ENCODE results near the gene AKAP13.

AKAP13 gene

GRCh38 chr15:85388566-85389305 lies 8.3 kb downstream of the AKAP13 start:
- DNase-seq (ENCODE audit: low spot score): no peak

- DNase-seq (ENCODE audit: low spot score): no peak
Observed at GRCh38 chr15:85389306-85389650, 8.9 kb downstream of the AKAP13 start.

GRCh38 chr15:85389772-85390171 lies 9.4 kb downstream of the AKAP13 start:
- no peak for DNase-seq (ENCODE audit: low spot score)

- no peak for DNase-seq (ENCODE audit: low spot score)
Observed at GRCh38 chr15:85393210-85393609, 12.8 kb downstream of the AKAP13 start.

- no peak for DNase-seq (ENCODE audit: low spot score)
Observed at GRCh38 chr15:85394554-85395333, 14.3 kb downstream of the AKAP13 start.

GRCh38 chr15:85396554-85396953 lies 16.2 kb downstream of the AKAP13 start:
- no peak for DNase-seq (ENCODE audit: low spot score)

- DNase-seq (ENCODE audit: low spot score): no peak
Observed at GRCh38 chr15:85397151-85397550, 16.7 kb downstream of the AKAP13 start.

GRCh38 chr15:85397926-85398325 lies 17.5 kb downstream of the AKAP13 start:
- DNase-seq (ENCODE audit: low spot score): no peak

- DNase-seq (ENCODE audit: low spot score): no peak
Observed at GRCh38 chr15:85398822-85399221, 18.4 kb downstream of the AKAP13 start.

GRCh38 chr15:85399627-85400026 lies 19.2 kb downstream of the AKAP13 start:
- DNase-seq (ENCODE audit: low spot score): no peak

- no peak for DNase-seq (ENCODE audit: low spot score)
Observed at GRCh38 chr15:85400606-85401005, 20.2 kb downstream of the AKAP13 start.

GRCh38 chr15:85401108-85401774 lies 20.8 kb downstream of the AKAP13 start:
- DNase-seq (ENCODE audit: low spot score): no peak

GRCh38 chr15:85402195-85402881 lies 21.9 kb downstream of the AKAP13 start:
- no peak for DNase-seq (ENCODE audit: low spot score)

GRCh38 chr15:85403745-85404144 lies 23.3 kb downstream of the AKAP13 start:
- DNase-seq (ENCODE audit: low spot score): no peak

- DNase-seq (ENCODE audit: low spot score): no peak
Observed at GRCh38 chr15:85404176-85404917, 23.9 kb downstream of the AKAP13 start.

- no peak for DNase-seq (ENCODE audit: low spot score)
Observed at GRCh38 chr15:85404918-85405866, 24.8 kb downstream of the AKAP13 start.

- DNase-seq (ENCODE audit: low spot score): no peak
Observed at GRCh38 chr15:85406916-85407315, 26.5 kb downstream of the AKAP13 start.

- DNase-seq (ENCODE audit: low spot score): no peak
Observed at GRCh38 chr15:85407421-85408269, 27.2 kb downstream of the AKAP13 start.

GRCh38 chr15:85408270-85408746 lies 27.9 kb downstream of the AKAP13 start:
- DNase-seq (ENCODE audit: low spot score): no peak
